K562 (cell line): Measurements from ENCODE around the gene ANKMY1. TPM values are rescaled to one million over a fixed set of nuclear protein-coding genes. Genes with fewer than 3 reads are reported as not detected.

ENCODE experiments used
- ATAC-seq: fragments of 200-7000 bp; cut with Tn5 transposase; 3 replicates; pipeline ENCODE4 v1.9.1; 2020; ENCODE audit warnings: moderate library complexity
- BruUV-seq: library from RNA; stranded (reverse); fragments of 400-500 nt; replicated peaks from 2 replicates; lab custom pipeline; 2021; lab: Mats Ljungman, UMichigan
- CTCF ChIA-PET: fragments of 300-600 bp; formaldehyde crosslinking; extraction: SDS; loops from one replicate; lab custom pipeline; 2021; ENCODE audit warnings: low intra/inter-chr PET ratio; lab: Yijun Ruan, JAX
- POLR2A ChIA-PET: fragments of 300-600, 350-650 bp; sonication (Branson Sonifier 250); formaldehyde crosslinking; extraction: SDS; loops from one replicate; lab custom pipeline; 2021; ENCODE audit warnings: antibody characterized with exemption, inconsistent platforms; lab: Yijun Ruan, JAX
- DNase-seq, 4 experiments: peaks; one replicate each; pipeline versions ENCODE4 v3.0.0 to v3.0.0-alpha.2; 2011 to 2018; ENCODE audit warnings: low spot score in 3 of 4, mixed read lengths in 3 of 4; ENCODE audit errors: extremely low read depth in 1 of 4
- FAIRE-seq: peaks from 2 replicates; lab custom pipeline; 2011; peaks lifted over from hg19 to GRCh38; lab: Jason Lieb, UNC
- H2AFZ ChIP-seq: 2 replicates; pipeline ENCODE4 v1.6.0; 2011; ENCODE audit warnings: low read depth, low read length, control low read depth, inconsistent platforms
- H3K27ac ChIP-seq: fragments of 200-600 bp; 3 replicates; pipeline ENCODE4 v1.8.0; 2011; ENCODE audit warnings: low read depth, mild to moderate bottlenecking, control low read depth, inconsistent platforms, low read length, moderate library complexity, mixed read lengths; ENCODE audit errors: extremely low read depth
- H3K27me3 ChIP-seq, 2 experiments: fragments of 300-600 bp in 1 of 2; 2 replicates in 1 of 2; 3 replicates in 1 of 2; pipeline versions ENCODE4 v1.6.0 to v1.8.0; 2011; ENCODE audit warnings: inconsistent platforms in 2 of 2, low read length in 2 of 2, mild to moderate bottlenecking in 1 of 2, mixed read lengths in 1 of 2, moderate library complexity in 1 of 2; ENCODE audit not compliant: control insufficient read depth in 2 of 2, insufficient read depth in 2 of 2
- H3K36me3 ChIP-seq: fragments of 300-600 bp; 3 replicates; pipeline ENCODE4 v1.8.0; 2011; ENCODE audit warnings: mild to moderate bottlenecking, low read length, inconsistent platforms; ENCODE audit not compliant: control insufficient read depth, insufficient read depth
- H3K4me1 ChIP-seq, 2 experiments: fragments of 200-600 bp in 1 of 2; replicated peaks in 1 of 2; 2 replicates in 1 of 2; 3 replicates in 1 of 2; pipeline versions ENCODE4 v1.5.1 to v1.8.0; 2011; ENCODE audit warnings: inconsistent platforms in 2 of 2, low read length in 2 of 2, mild to moderate bottlenecking in 1 of 2, mixed read lengths in 1 of 2, moderate library complexity in 1 of 2; ENCODE audit not compliant: control insufficient read depth in 2 of 2, insufficient read depth in 2 of 2
- H3K4me2 ChIP-seq: 2 replicates; pipeline ENCODE4 v1.6.1; 2011; ENCODE audit warnings: low read length, control low read depth, inconsistent platforms, mixed read lengths; ENCODE audit not compliant: insufficient read depth
- H3K4me3 ChIP-seq: fragments of 200-600 bp; sonication (generic), shearing (Covaris generic); 2 replicates; pipeline ENCODE4 v1.5.1; 2016; ENCODE audit warnings: control low read depth, inconsistent platforms
- H3K79me2 ChIP-seq: fragments of 200-600 bp; 3 replicates; pipeline ENCODE4 v1.8.0; 2011; ENCODE audit warnings: low read length, inconsistent platforms; ENCODE audit not compliant: control insufficient read depth, insufficient read depth
- H3K9ac ChIP-seq, 2 experiments: 2 replicates each; pipeline versions ENCODE4 v1.6.0 to v1.6.1; 2011; ENCODE audit warnings: low read depth in 2 of 2, low read length in 2 of 2, control low read depth in 1 of 2, inconsistent platforms in 1 of 2, mild to moderate bottlenecking in 1 of 2, mixed read lengths in 1 of 2; ENCODE audit not compliant: insufficient read depth in 1 of 2
- H3K9me1 ChIP-seq: one replicate; pipeline ENCODE4 v1.6.0; 2011; ENCODE audit warnings: inconsistent platforms, mild to moderate bottlenecking, low read length, moderate library complexity; ENCODE audit not compliant: control insufficient read depth, insufficient read depth
- H3K9me3 ChIP-seq: replicated peaks from 2 replicates; pipeline ENCODE4 v1.5.1; 2011; ENCODE audit warnings: low read depth, low read length, inconsistent platforms; ENCODE audit not compliant: control insufficient read depth, insufficient read depth
- H4K20me1 ChIP-seq: replicated peaks from 2 replicates; pipeline ENCODE4 v1.6.1; 2011; ENCODE audit warnings: low read length, inconsistent platforms, mixed read lengths; ENCODE audit not compliant: control insufficient read depth, insufficient read depth
- CXXC5 ChIP-seq: fragments of 250-450 bp; sonication (Bioruptor Pico); IDR thresholded peaks from 2 replicates; pipeline ENCODE4 v1.8.0; 2022; ENCODE audit warnings: inconsistent platforms, mild to moderate bottlenecking, moderate library complexity
- E2F3 ChIP-seq: fragments of 250-450 bp; sonication (Bioruptor Pico); IDR thresholded peaks from 2 replicates; pipeline ENCODE4 v1.4.0; 2020; ENCODE audit warnings: mild to moderate bottlenecking
- GABPA ChIP-seq: fragments of 200-800 bp; sonication (Bioruptor generic); conservative IDR thresholded peaks from 2 replicates; pipeline ENCODE4 v1.6.1; 2016; ENCODE audit warnings: low read depth, missing genetic modification characterization, missing compliant biosample characterization
- HSF4 ChIP-seq: fragments of 250-450 bp; sonication (Bioruptor Pico); IDR thresholded peaks from 2 replicates; pipeline ENCODE4 v2.1.2; 2022; ENCODE audit warnings: mild to moderate bottlenecking, moderate library complexity, borderline replicate concordance
- MTA2 ChIP-seq: fragments of 450-650 bp; IDR thresholded peaks from 2 replicates; pipeline ENCODE4 v1.6.1; 2016; ENCODE audit warnings: low read depth
- PTTG1 ChIP-seq: fragments of 450-650 bp; IDR thresholded peaks from 2 replicates; pipeline ENCODE4 v1.6.1; 2016; ENCODE audit warnings: low read depth, mild to moderate bottlenecking, missing genetic modification characterization, missing compliant biosample characterization
- SMAD1 ChIP-seq: fragments of 150-350 bp; IDR thresholded peaks from 2 replicates; pipeline ENCODE4 v1.6.1; 2014; ENCODE audit warnings: low read length, low read depth; ENCODE audit not compliant: partially characterized antibody
- THAP12 ChIP-seq: fragments of 250-450 bp; sonication (Bioruptor Pico); IDR thresholded peaks from 2 replicates; pipeline ENCODE4 v1.9.0; 2021; ENCODE audit warnings: mild to moderate bottlenecking, inconsistent platforms
- TOE1 ChIP-seq, 2 experiments: fragments of 450-650 bp in 1 of 2; sonication (generic) in 1 of 2; formaldehyde crosslinking in 1 of 2; IDR thresholded peaks; 2 replicates each; pipeline versions ENCODE4 v1.7.1 to v1.8.0; 2016 to 2022; ENCODE audit warnings: borderline replicate concordance in 2 of 2, mild to moderate bottlenecking in 2 of 2, antibody characterized with exemption in 1 of 2, inconsistent platforms in 1 of 2, low read depth in 1 of 2, missing genetic modification reagents in 1 of 2, moderate library complexity in 1 of 2
- TRIM24 ChIP-seq, 2 experiments: fragments of 450-650 bp; IDR thresholded peaks; 2 replicates each; pipeline ENCODE4 v1.6.1; 2016
- U2AF1 ChIP-seq: fragments of 200-400 bp; formaldehyde crosslinking; optimal IDR thresholded peaks from 2 replicates; pipeline ENCODE3; 2017; ENCODE audit warnings: mild to moderate bottlenecking, low read depth, low read length, moderate library complexity
- ZBTB17 ChIP-seq: fragments of 450-650 bp; formaldehyde crosslinking; IDR thresholded peaks from 2 replicates; pipeline ENCODE4 v1.4.0; 2020; ENCODE audit warnings: mild to moderate bottlenecking
- ZNF507 ChIP-seq: conservative IDR thresholded peaks from 2 replicates; pipeline ENCODE4 v1.6.1; 2017; ENCODE audit warnings: missing genetic modification characterization, missing compliant biosample characterization
- WGBS: fragments of 100-300 bp; shearing (Covaris generic); methylation state at CpG from one replicate; pipeline ENCODE4 v1.1.6; 2016; ENCODE audit warnings: low coverage, mixed read lengths; ENCODE audit not compliant: insufficient coverage; ENCODE audit errors: missing lambda C conversion rate; 5-methylcytosine and 5-hydroxymethylcytosine counted together
- in situ Hi-C: fragments of 300-500 bp; cut with MboI; formaldehyde crosslinking; loops from 4 replicates; pipeline ENCODE4 v1.15.0; 2018; ENCODE audit warnings: inconsistent platforms, mixed read lengths
- intact Hi-C: fragments of 100-400 bp; cut with micrococcal nuclease; formaldehyde crosslinking; loops from 2 replicates; pipeline ENCODE4 v1.14.2; 2022
- polyA plus RNA-seq, 8 experiments: library from polyadenylated mRNA; depleted of rRNA in 4 of 8; stranded (reverse) in 5 of 8; unstranded in 3 of 8; fragments of >200 nt; fragmentation: Nextera tagmentation in 2 of 8; fragmentation: Illumina TruSeq in 1 of 8; extraction: Ambion mirVana in 2 of 8; extraction: Trizol in 1 of 8; gene quantifications; 2 replicates each; pipeline versions ENCODE4 v1.2.1 to v1.2.3, GENCODE V29; 2011 to 2014; ENCODE audit warnings: inconsistent platforms in 1 of 8, missing spikeins in 1 of 8
- total RNA-seq, 7 experiments: library from RNA; depleted of rRNA in 6 of 7; stranded (reverse); fragments of >200 nt in 6 of 7; fragmentation: Illumina TruSeq in 2 of 7; extraction: Trizol in 2 of 7; gene quantifications; 2 replicates each; pipeline versions ENCODE4 v1.2.1 to v1.2.3, GENCODE V29; 2011 to 2021; ENCODE audit warnings: low replicate concordance in 1 of 7

Gene ANKMY1
- total and polyA plus RNA-seq, 9 of the 15 experiments (the other 6 are each of a cell fraction or from before 2014, with no cell fraction given) = 0.75 to 15.1 (median 11.7) TPM

- H3K4me1 ChIP-seq = peaks cover 2 to 9% of the 10 kb centered on the region in 2 experiments; a peak in 2 of 5 replicates
Observed at GRCh38 chr2:240509667-240510512, 47.9 kb downstream of the ANKMY1 start.

More at GRCh38 chr2:240509667-240510512, 47.9 kb downstream of the ANKMY1 start:
- no peak for DNase-seq
- CTCF ChIA-PET = no interaction called here
- Histone ChIP-seq H3K27ac (no peak overlapping the region), H4K20me1 (no peaks in the 10 kb centered on the region), H3K4me2 (no peak overlapping the region), H3K79me2 (no peaks in the 10 kb centered on the region), H2AFZ (no peak overlapping the region), H3K4me3 (no peak overlapping the region), H3K9me3 (no peaks in the 10 kb centered on the region), H3K36me3 (peaks cover 20% of the 10 kb centered on the region; the same call in 2 of the 3 replicates), H3K27me3 (no peaks in the 10 kb centered on the region), H3K9me1 (no peaks in the 10 kb centered on the region), H3K9ac (no peak overlapping the region; a peak in 1 of 4 replicates)
- intact Hi-C loops = loop anchor here (10.0 kb wide), 2 partner anchors 55 to 195 kb away; partner anchors contain the start of genes DUSP28 and RNPEPL1
- POLR2A ChIA-PET = no interaction called here
- TF ChIP-seq GABPA = no peak
- TF ChIP-seq CXXC5 (CRISPR knock-in tag) = no peak
- no peak for TF ChIP-seq HSF4
- TF ChIP-seq PTTG1 (tag) = no peak
- no peak for TF ChIP-seq ZBTB17 (CRISPR knock-in tag)
- TF ChIP-seq THAP12 (CRISPR knock-in tag) = no peak
- TF ChIP-seq TOE1 (IDR thresholded peaks at IDR 0.05; ENCODE audit: borderline replicate concordance) = no peak
- no peak for TF ChIP-seq TOE1 (CRISPR knock-in tag; IDR thresholded peaks at IDR 0.05; ENCODE audit: borderline replicate concordance, low read depth)
- TF ChIP-seq E2F3 (CRISPR knock-in tag) = no peak
- TF ChIP-seq ZNF507 (tag) = no peak
- TF ChIP-seq SMAD1 = no peak
- no peak for TF ChIP-seq TRIM24 (IDR thresholded peaks at IDR 0.05)
- no peak for TF ChIP-seq U2AF1
- no peak for TF ChIP-seq MTA2
- no peak for ATAC-seq
- FAIRE-seq = no peak
- 70% methylated on average over 2 of the region's 12 CpGs for WGBS
- in situ Hi-C loops = no loop called here
- BruUV-seq = no TSS peak
